Hematopoietic multipotent progenitor cell treated with erythropoietin and hydrocortisone succinate and interleukin-3 and kit ligand, for 6 days (in vitro differentiated cells): ENCODE measurements around the gene C16orf74.

Experiments used
- DNase-seq: peaks from one replicate; pipeline ENCODE4 v3.0.0-alpha.2; 2015

The C16orf74 gene

GRCh38 chr16:85774136-85774535 lies 23.2 kb upstream of the C16orf74 start:
- no peak for DNase-seq

GRCh38 chr16:85773044-85773443 lies 22.1 kb upstream of the C16orf74 start:
- DNase-seq: no peak

- no peak for DNase-seq
Observed at GRCh38 chr16:85770741-85771140, 19.8 kb upstream of the C16orf74 start.

- no peak for DNase-seq
Observed at GRCh38 chr16:85768199-85768598, 17.3 kb upstream of the C16orf74 start.

GRCh38 chr16:85767531-85767930 lies 16.6 kb upstream of the C16orf74 start:
- DNase-seq: no peak

- DNase-seq: no peak
Observed at GRCh38 chr16:85765767-85766166, 14.9 kb upstream of the C16orf74 start.

GRCh38 chr16:85765211-85765610 lies 14.3 kb upstream of the C16orf74 start:
- DNase-seq: no peak

- DNase-seq: no peak
Observed at GRCh38 chr16:85763616-85764015, 12.7 kb upstream of the C16orf74 start.

GRCh38 chr16:85762970-85763369 lies 12.1 kb upstream of the C16orf74 start:
- no peak for DNase-seq

- peak; percentile 52 for DNase-seq
Observed at GRCh38 chr16:85761861-85762260, 11.0 kb upstream of the C16orf74 start.

- DNase-seq: peak; percentile 70
Observed at GRCh38 chr16:85759631-85760419, 8.9 kb upstream of the C16orf74 start.

GRCh38 chr16:85759136-85759535 lies 8.2 kb upstream of the C16orf74 start:
- peak; percentile 64 for DNase-seq

GRCh38 chr16:85757341-85757822 lies 6.5 kb upstream of the C16orf74 start:
- DNase-seq: no peak

GRCh38 chr16:85755929-85756768 lies 5.3 kb upstream of the C16orf74 start:
- DNase-seq: no peak

- no peak for DNase-seq
Observed at GRCh38 chr16:85754413-85754812, 3.5 kb upstream of the C16orf74 start.

GRCh38 chr16:85753976-85754375 lies 3.1 kb upstream of the C16orf74 start:
- no peak for DNase-seq

GRCh38 chr16:85753559-85753958 lies 2.7 kb upstream of the C16orf74 start:
- DNase-seq: no peak

- no peak for DNase-seq
Observed at GRCh38 chr16:85752511-85753420, 1.9 kb upstream of the C16orf74 start.

- no peak for DNase-seq
Observed at GRCh38 chr16:85751698-85752501, 1.0 kb upstream of the C16orf74 start.

GRCh38 chr16:85750146-85750826 lies 610 bp downstream of the C16orf74 start:
- peak; percentile 55 for DNase-seq

- DNase-seq: no peak
Observed at GRCh38 chr16:85749771-85750145, 1.1 kb downstream of the C16orf74 start.
